DOHH2 (cell line): ENCODE measurements around the gene DERL2.

Experiments
- CTCF ChIP-seq: fragments of 200-600 bp; sonication (generic); IDR thresholded peaks from one replicate; pipeline ENCODE4 v1.5.1; 2014; ENCODE audit warnings: antibody characterized with exemption, mild to moderate bottlenecking, low read depth, low read length; ENCODE audit not compliant: poor library complexity, severe bottlenecking
- EZH2phosphoT487 ChIP-seq: fragments of 200-600 bp; sonication (generic); IDR thresholded peaks from 2 replicates; pipeline ENCODE4 v1.6.1; 2017; ENCODE audit warnings: borderline replicate concordance, mild to moderate bottlenecking, antibody characterized with exemption, low read length, moderate library complexity, mixed read lengths

- TF ChIP-seq CTCF (no peak), EZH2phosphoT487 (no peak)
These were observed 7.0 kb downstream of the DERL2 start for GRCh38 chr17:5478992-5479391.
